ENCODE measurements around the gene ZC3H12D.
"Not testable (repeated sequence)": the region's sequence is repeated elsewhere in the genome, so short reads cannot be mapped to it uniquely, and the experiment has no call there.

The ZC3H12D gene

DNA sequence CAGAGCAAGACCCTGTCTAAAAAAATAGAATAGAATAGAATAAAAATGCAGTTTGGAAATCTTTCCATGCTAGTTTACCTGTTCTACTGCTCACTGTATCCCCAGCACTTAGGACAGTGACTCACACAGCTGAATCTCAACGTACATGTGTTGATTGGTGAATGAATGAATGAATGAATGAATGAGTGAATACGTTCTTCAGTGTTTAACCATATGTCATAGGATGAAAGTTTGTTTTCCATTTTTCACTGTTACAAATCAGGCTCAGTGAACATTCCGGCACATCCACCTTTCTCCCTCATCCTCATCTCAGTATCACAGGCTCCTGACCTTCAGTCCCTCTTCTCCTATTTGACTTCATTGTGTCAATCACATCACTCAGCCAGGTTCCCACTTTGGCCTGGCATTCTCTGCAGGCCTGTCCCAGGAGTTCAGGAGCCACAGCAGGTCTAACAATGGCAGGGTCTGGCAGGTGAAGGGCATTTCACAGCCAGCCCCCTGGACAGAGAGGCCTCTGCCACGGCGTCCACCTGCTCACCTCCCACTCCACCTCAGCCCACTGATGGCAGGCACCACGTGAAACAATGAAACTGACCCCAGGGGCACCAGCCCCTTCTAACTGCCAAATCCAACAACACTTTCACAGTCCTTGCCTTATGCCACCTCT is 7.9 kb downstream of the ZC3H12D start:
- H3K36me3 Mint-ChIP-seq, result peaks cover 20% of the 10 kb centered on the region
- H3K4me3 Mint-ChIP-seq, result peak overlapping the region; percentile 18
- H3K27ac Mint-ChIP-seq, result peak overlapping the region; percentile 41
- H3K4me1 Mint-ChIP-seq (ENCODE audit: low read depth), result peaks cover 73% of the 10 kb centered on the region
- H3K27me3 Mint-ChIP-seq, result no peaks in the 10 kb centered on the region
- no peaks in the 10 kb centered on the region for H3K9me3 Mint-ChIP-seq (ENCODE audit: low read depth)

DNA sequence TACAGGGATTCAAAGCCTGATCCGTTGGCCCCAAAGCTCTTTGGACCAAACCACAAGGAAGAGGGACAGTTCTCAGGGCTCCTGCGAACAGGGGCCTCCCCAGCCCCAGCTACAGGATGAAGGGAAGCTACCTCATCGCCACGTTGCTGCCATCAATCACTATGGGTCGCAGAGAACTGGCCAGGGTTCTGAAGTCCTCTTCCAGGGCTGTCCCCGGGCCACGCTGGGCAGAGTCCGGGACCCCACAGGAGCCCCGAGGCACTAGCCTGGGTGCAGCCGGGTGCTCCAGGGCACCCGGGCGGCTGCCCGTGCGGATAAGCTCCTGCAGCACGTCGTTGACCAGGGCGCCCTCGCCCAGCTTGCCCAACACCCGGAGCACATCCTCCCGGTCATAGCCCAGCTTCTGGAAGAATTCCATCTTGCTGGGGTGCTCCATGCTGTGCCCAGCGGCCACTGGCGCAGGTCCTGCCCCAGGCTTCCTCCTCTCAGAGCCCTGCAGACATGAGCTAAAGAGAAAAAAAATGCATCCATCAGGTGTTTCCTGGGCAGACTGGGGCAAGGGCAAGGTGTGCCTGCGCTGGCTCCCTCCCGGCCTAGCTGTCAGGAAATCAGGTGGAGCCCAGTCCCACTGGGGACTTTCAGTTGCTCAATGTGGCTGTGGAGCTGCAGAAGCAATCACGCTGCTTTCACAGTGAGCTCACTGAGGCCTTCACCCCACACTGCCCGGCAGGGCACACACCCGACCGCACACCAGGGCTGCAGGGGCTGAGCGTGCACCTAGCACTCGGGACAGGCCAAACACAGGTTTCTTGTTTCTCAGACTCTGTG is 10.5 kb downstream of the ZC3H12D start:
- Mint-ChIP-seq H3K4me1 (ENCODE audit: low read depth) (peaks cover 60% of the 10 kb centered on the region), H3K9me3 (ENCODE audit: low read depth) (no peaks in the 10 kb centered on the region), H3K4me3 (no peak overlapping the region), H3K36me3 (peaks cover 12% of the 10 kb centered on the region), H3K27me3 (no peaks in the 10 kb centered on the region), H3K27ac (no peak overlapping the region)

GRCh38 chr6:149473080-149474052 is 11.4 kb downstream of the ZC3H12D start:
- H3K27ac Mint-ChIP-seq, result peak overlapping the region; percentile 23
- peaks cover 17% of the 10 kb centered on the region for H3K36me3 Mint-ChIP-seq
- H3K4me3 Mint-ChIP-seq, result peak overlapping the region; percentile 20
- H3K27me3 Mint-ChIP-seq, result no peaks in the 10 kb centered on the region
- H3K4me1 Mint-ChIP-seq (ENCODE audit: low read depth), result peaks cover 57% of the 10 kb centered on the region
- H3K9me3 Mint-ChIP-seq (ENCODE audit: low read depth), result no peaks in the 10 kb centered on the region

- no peaks in the 10 kb centered on the region for H3K27me3 Mint-ChIP-seq
- H3K4me1 Mint-ChIP-seq (ENCODE audit: low read depth), result peaks cover 59% of the 10 kb centered on the region
- peaks cover 19% of the 10 kb centered on the region for H3K36me3 Mint-ChIP-seq
- H3K4me3 Mint-ChIP-seq, result no peak overlapping the region
- no peaks in the 10 kb centered on the region for H3K9me3 Mint-ChIP-seq (ENCODE audit: low read depth)
- peak overlapping the region; percentile 22 for H3K27ac Mint-ChIP-seq
Observed at GRCh38 chr6:149472241-149472640, 12.6 kb downstream of the ZC3H12D start.

GRCh38 chr6:149471801-149472200 is 13.0 kb downstream of the ZC3H12D start:
- Mint-ChIP-seq H3K9me3 (ENCODE audit: low read depth) (no peaks in the 10 kb centered on the region), H3K36me3 (peaks cover 17% of the 10 kb centered on the region), H3K27me3 (no peaks in the 10 kb centered on the region), H3K4me1 (ENCODE audit: low read depth) (peaks cover 55% of the 10 kb centered on the region), H3K4me3 (peak overlapping the region; percentile 3), H3K27ac (peak overlapping the region; percentile 50)

- H3K36me3 Mint-ChIP-seq, result peaks cover 16% of the 10 kb centered on the region
- no peaks in the 10 kb centered on the region for H3K27me3 Mint-ChIP-seq
- no peaks in the 10 kb centered on the region for H3K9me3 Mint-ChIP-seq (ENCODE audit: low read depth)
- peaks cover 55% of the 10 kb centered on the region for H3K4me1 Mint-ChIP-seq (ENCODE audit: low read depth)
- H3K4me3 Mint-ChIP-seq, result no peak overlapping the region
- H3K27ac Mint-ChIP-seq, result no peak overlapping the region
Observed at GRCh38 chr6:149470948-149471347, 13.9 kb downstream of the ZC3H12D start.

- Mint-ChIP-seq H3K36me3 (peaks cover 21% of the 10 kb centered on the region), H3K27me3 (no peaks in the 10 kb centered on the region), H3K4me3 (peak overlapping the region; percentile 34), H3K4me1 (ENCODE audit: low read depth) (peaks cover 52% of the 10 kb centered on the region), H3K27ac (peak overlapping the region; percentile 73), H3K9me3 (ENCODE audit: low read depth) (no peaks in the 10 kb centered on the region)
Observed at GRCh38 chr6:149468179-149468578, 16.6 kb downstream of the ZC3H12D start.

- H3K27me3 Mint-ChIP-seq, result no peaks in the 10 kb centered on the region
- H3K27ac Mint-ChIP-seq, result no peak overlapping the region
- peaks cover 46% of the 10 kb centered on the region for H3K4me1 Mint-ChIP-seq (ENCODE audit: low read depth)
- peaks cover 20% of the 10 kb centered on the region for H3K36me3 Mint-ChIP-seq
- no peak overlapping the region for H3K4me3 Mint-ChIP-seq
- no peaks in the 10 kb centered on the region for H3K9me3 Mint-ChIP-seq (ENCODE audit: low read depth)
Observed at GRCh38 chr6:149467265-149467664, 17.5 kb downstream of the ZC3H12D start.

GRCh38 chr6:149464411-149464810 is 20.4 kb downstream of the ZC3H12D start:
- H3K9me3 Mint-ChIP-seq (ENCODE audit: low read depth), result no peaks in the 10 kb centered on the region
- H3K27me3 Mint-ChIP-seq, result no peaks in the 10 kb centered on the region
- peaks cover 31% of the 10 kb centered on the region for H3K4me1 Mint-ChIP-seq (ENCODE audit: low read depth)
- H3K36me3 Mint-ChIP-seq, result peaks cover 23% of the 10 kb centered on the region
- no peak overlapping the region for H3K4me3 Mint-ChIP-seq
- no peak overlapping the region for H3K27ac Mint-ChIP-seq

- peaks cover 32% of the 10 kb centered on the region for H3K4me1 Mint-ChIP-seq (ENCODE audit: low read depth)
- H3K36me3 Mint-ChIP-seq, result peaks cover 22% of the 10 kb centered on the region
- no peak overlapping the region for H3K4me3 Mint-ChIP-seq
- H3K27ac Mint-ChIP-seq, result peak overlapping the region; percentile 30
- H3K27me3 Mint-ChIP-seq, result no peaks in the 10 kb centered on the region
- H3K9me3 Mint-ChIP-seq (ENCODE audit: low read depth), result no peaks in the 10 kb centered on the region
Observed at GRCh38 chr6:149463781-149464180, 21.0 kb downstream of the ZC3H12D start.

DNA sequence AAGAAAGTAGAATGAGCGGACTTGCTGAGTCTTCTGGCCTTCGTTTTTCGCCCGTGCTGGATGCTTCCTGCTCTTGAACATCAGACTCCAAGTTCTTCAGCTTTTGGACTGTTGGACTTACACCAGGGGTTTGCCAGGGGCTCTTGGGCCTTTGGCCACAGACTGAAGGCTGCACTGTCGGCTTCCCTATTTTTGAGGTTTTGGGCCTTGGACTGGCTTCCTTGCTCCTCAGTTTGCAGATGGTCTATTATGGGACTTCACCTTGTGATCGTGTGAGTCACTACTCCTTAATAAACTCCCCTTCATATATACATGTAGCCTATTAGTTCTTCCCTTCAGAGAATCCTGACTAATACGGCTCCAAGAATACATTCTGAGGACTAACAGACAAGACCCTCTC is 22.1 kb downstream of the ZC3H12D start:
- H3K27ac Mint-ChIP-seq, result peak overlapping the region; percentile 38
- H3K4me3 Mint-ChIP-seq; H3K27me3 Mint-ChIP-seq; H3K9me3 Mint-ChIP-seq (ENCODE audit: low read depth): not testable (repeated sequence)
- peaks cover 29% of the 10 kb centered on the region for H3K4me1 Mint-ChIP-seq (ENCODE audit: low read depth)
- H3K36me3 Mint-ChIP-seq, result peaks cover 18% of the 10 kb centered on the region

- H3K4me3 Mint-ChIP-seq, result no peak overlapping the region
- H3K4me1 Mint-ChIP-seq (ENCODE audit: low read depth), result peaks cover 27% of the 10 kb centered on the region
- no peaks in the 10 kb centered on the region for H3K27me3 Mint-ChIP-seq
- peaks cover 20% of the 10 kb centered on the region for H3K36me3 Mint-ChIP-seq
- H3K9me3 Mint-ChIP-seq (ENCODE audit: low read depth), result no peaks in the 10 kb centered on the region
- H3K27ac Mint-ChIP-seq, result no peak overlapping the region
Observed at GRCh38 chr6:149461670-149462069, 23.1 kb downstream of the ZC3H12D start.

DNA sequence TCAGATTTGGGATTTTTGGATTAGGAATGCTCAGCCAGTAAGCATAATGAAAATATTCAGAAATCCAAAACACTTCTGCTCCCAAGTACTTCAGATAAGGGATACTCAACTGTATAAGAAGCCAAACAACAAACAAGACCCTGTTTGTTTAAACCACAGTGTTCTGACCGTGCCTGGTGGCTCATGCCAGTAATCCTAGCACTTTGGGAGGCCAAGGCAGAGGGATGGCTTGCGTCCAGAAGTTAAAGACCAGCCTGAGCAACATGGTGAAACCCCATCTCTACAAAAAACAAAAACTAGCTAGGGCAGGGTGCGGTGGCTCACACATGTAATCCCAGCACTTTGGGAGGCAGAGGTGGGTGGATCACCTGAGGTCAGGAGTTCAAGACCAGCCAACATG is 24.6 kb downstream of the ZC3H12D start:
- H3K27ac Mint-ChIP-seq, result not testable (repeated sequence)

GRCh38 chr6:149459761-149460160 is 25.1 kb downstream of the ZC3H12D start:
- H3K36me3 Mint-ChIP-seq, result peaks cover 23% of the 10 kb centered on the region
- H3K9me3 Mint-ChIP-seq (ENCODE audit: low read depth), result no peaks in the 10 kb centered on the region
- no peaks in the 10 kb centered on the region for H3K27me3 Mint-ChIP-seq
- peaks cover 25% of the 10 kb centered on the region for H3K4me1 Mint-ChIP-seq (ENCODE audit: low read depth)
- H3K4me3 Mint-ChIP-seq, result no peak overlapping the region
- H3K27ac Mint-ChIP-seq, result no peak overlapping the region

More for the DNA sequence above, 24.6 kb downstream of the ZC3H12D start:
- H3K9me3 Mint-ChIP-seq (ENCODE audit: low read depth); H3K27me3 Mint-ChIP-seq; H3K4me3 Mint-ChIP-seq: not testable (repeated sequence)
- H3K36me3 Mint-ChIP-seq, result peaks cover 20% of the 10 kb centered on the region
- peaks cover 25% of the 10 kb centered on the region for H3K4me1 Mint-ChIP-seq (ENCODE audit: low read depth)

Measured in activated naive CD8-positive, alpha-beta T cell (primary cell).